GM19468 (cell line): ENCODE measurements around the gene ADH4.
"Not testable (repeated sequence)": the region's sequence is repeated elsewhere in the genome, so short reads cannot be mapped to it uniquely, and the experiment has no call there.

Experiments used
- ATAC-seq: cut with Tn5 transposase; IDR thresholded peaks from one replicate; pipeline ENCODE4 v1.9.1; 2021; ENCODE audit warnings: mild to moderate bottlenecking, moderate library complexity, moderate number of reproducible peaks; ENCODE audit not compliant: unreplicated experiment; ENCODE audit errors: extremely low read depth

The ADH4 gene

DNA sequence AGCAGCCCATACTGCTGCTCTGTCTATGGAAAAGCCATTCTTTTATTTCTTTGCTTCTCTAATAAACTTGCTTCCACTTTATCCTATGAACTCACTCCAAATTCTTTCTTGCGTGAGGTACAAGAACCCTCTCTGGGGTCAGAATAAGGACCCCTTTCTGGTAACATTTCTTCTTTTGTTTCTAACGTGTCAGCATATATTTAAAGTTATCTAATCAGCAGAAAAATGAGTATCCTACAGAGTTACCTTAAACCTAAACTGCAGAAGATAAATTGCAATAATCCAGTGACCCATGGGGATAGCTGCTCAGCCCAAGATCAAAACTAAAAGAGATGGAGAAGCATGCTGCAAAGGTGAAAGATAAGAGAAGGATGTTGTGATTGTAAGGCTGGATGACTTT is 59.5 kb downstream of the ADH4 start:
- ATAC-seq: no peak

DNA sequence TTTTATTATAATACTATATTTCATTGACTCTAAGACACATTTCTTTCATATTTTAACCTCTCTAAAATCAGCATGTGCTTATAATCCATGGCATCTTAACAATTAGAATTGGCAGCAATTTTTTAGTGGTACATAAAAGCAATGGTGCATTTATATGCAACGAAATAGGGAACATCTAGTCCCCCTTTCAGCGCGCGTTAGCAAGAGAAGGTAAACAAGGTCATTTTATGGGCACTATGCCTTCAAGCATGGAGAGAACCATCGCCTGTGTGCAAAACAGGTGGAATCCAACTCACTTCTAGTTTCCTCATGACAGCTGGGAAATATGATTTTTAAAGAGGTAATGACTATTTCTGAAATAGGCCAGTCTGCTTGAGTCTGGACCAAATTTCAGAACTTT is 61.9 kb downstream of the ADH4 start:
- ATAC-seq: no peak

DNA sequence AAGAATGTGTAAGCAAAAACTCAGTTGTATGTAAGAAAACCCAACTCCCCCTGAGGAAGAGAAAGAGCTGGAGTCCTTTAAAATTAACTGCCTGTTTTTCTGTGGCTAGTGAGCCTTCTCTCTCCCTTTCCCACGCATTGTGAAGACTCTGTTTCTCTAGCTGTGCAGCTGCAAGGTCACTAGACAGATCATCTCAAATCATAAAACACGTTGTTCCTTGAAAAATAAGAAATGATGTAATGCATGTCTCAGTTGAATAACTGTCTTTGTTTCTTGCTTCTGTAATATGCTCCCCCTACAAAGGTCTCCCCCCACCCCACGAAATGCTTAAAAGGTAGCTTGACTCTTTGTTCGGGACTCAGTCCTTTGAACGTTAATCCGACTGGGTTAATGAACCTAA is 63.2 kb downstream of the ADH4 start:
- ATAC-seq: not testable (repeated sequence)

DNA sequence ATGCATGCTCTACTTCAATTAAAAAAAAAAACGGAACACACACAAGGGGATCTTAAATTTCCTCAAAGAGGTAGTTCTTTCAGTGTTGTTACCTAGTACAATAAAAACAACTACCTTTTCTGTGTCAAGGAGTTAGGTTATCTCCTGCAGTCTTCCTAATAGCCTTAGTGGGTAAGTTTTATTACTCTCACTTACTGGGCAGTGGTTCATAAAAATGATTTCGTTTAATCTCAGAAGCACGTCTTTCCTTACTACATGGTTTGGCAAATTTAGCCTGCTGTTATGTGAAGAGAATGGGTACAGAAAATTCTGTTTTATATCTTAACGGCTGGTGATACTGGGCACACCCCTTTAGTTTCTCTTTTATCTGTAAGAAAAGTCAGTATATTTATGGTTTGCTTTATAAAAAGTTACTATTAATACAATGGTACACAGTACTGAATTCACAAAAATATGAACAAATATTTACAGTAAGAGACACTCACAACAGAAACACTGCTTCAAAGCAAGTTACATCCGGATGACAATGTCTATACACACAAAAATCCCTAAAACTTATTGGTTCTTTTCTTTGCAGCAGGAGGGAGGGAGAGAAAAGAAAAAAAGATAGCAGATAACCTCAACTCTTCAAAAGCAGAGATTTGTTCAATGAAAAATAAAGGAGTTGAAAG is 64.3 kb downstream of the ADH4 start:
- ATAC-seq: no peak

DNA sequence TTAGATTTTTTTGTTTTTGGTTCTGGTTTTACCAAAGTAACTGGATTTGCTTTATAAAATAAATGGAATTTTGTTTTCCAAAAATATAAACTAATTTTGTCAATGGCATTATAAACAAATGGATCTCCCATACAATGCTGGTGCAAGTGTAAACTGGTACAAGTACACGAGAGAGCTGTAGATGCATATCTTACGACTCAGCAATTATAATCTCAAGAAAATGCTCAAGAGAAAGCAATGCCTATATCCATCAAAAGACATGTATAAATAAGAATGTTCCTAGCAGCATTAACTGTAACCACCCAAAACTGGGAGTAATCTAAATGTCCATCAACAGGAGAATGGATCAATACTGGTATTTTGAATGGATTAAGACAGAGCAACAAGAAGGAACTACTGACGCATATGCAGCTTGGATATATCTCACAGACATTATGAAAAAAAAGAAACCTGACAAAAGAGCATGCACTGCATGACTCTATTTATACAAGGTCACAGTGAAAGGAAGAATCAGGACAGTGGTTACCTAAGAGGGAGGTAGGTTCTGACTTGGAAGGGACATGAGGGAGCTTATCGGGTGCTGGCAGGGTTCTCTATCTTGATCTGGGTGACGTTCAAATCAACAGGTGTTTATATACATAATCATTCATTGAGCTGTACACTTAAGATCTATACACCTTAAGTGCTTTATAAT is 65.0 kb downstream of the ADH4 start:
- no peak for ATAC-seq

DNA sequence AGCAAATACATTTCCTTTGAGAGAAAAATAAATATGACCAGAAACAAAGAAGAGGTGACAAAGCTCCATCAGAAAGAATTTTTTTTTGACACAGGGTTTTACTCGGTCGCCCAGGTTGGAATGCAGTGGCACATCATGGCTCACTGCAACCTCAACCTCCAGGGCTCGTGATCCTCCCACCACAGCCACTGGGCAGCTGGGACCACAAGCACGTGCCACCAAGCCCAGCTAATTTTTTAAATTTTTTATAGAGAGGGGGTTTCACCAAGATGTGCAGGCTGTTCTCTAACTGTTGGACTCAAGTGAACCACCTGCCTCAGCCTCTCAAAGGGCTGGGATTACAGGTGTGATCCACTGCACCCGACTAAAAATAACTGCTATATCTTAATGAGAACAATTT is 65.8 kb downstream of the ADH4 start:
- ATAC-seq: no peak

DNA sequence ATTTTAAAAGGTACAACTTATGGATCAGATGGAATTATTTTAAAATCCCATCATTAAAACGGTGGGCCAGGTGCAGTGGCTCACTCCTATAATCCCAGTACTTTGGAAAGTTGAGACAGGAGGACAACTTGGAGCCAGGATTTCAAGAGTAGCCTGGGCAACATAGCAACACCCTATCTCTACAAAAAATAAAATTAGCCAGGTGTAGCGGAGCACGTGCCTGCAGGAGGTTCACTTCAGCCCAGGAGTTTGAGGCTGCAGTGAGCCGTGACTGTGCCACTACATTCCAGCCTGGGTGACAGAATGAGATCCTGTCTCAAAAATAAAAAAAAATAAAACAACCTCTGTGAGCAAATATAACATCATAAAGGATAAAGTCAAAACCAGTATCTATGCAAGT is 66.9 kb downstream of the ADH4 start:
- no peak for ATAC-seq

DNA sequence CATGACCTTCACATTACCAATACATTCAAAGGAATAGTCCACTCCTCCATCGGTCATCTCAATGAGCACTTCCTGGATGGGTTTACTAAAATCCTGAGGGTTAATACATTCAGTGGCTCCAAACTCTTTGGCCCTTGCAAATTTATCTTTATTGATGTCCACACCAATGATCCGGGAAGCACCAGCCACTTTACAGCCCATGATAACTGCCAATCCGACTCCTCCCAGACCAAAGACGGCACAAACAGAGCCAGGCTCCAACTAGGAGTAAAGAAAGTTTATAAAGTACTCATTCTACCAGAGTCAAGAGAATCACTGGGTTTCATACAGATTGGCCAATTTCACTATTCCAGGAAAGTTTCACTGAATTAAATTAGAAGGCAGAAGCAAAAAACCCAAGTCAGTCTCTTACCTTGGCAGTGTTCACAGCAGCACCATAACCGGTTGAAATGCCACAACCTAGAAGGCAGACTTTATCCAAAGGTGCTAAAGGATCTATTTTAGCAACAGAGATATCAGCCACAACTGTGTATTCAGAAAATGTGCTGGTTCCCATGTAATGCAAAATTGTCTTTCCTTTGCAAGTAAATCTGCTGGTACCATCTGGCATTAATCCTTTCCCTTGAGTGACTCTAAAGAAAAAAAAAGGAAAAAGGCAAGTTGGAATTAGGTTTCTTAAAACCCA is 67.7 kb downstream of the ADH4 start:
- ATAC-seq: no peak

DNA sequence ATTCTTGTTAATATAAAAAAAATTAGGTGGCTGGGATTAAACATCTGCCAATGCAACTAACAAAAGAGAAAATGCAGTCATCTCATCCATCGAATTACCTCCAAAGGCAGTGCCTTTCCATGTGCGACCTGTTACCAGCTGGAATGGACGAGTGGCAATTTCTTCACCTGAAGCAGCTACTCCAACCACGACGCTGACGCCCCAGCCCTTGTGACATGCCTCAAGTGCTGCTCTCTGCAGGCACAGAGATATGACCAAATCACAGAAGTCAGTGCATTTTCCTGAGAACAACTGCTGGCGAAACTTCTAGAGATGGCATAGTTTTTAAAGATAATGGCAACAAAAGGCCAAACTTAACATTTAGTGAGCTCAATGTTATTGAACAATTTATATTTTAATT is 69.3 kb downstream of the ADH4 start:
- no peak for ATAC-seq
